IPS-18c (cell line): ENCODE measurements around the gene NR1I2.

ENCODE experiments used
- H3K4me3 ChIP-seq: 2 replicates; pipeline ENCODE4 v1.7.0; 2013; ENCODE audit warnings: low read depth, mild to moderate bottlenecking, low read length, moderate library complexity; ENCODE audit not compliant: insufficient read depth
- H3K9me3 ChIP-seq: one replicate; pipeline ENCODE4 v1.6.1; 2013; ENCODE audit warnings: mild to moderate bottlenecking, low read length, moderate library complexity; ENCODE audit not compliant: control insufficient read depth, insufficient read depth

NR1I2 gene

GRCh38 chr3:119781330-119782198 lies at the start of gene NR1I2:
Gene NR1I2, plus strand, starts transcription at chr3:119782101.
- H3K9me3 ChIP-seq, result no peaks in the 10 kb centered on the region
- no peak within 1 kb of the TSS for H3K4me3 ChIP-seq

DNA sequence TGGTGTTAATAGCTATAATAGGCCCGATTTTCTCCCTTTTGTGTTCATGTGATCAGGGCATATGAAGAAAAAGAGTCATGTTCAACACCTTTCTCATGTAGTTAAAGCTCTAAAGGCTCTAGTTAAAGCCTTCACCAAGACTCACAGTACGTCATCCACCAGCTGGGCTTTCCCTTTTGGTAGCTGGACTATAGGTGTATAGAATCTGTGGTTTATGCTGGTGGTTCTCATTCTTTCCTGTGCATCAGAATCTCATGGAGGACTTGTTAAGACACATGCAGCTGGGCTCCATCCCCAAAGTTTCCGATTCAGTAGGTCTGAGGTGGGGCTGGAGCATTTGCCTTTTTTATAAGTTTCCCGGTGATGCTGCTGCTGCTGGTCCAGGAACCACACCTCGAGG lies 48.1 kb upstream of the NR1I2 start:
- Histone ChIP-seq H3K9me3 (no peaks in the 10 kb centered on the region), H3K4me3 (no peak overlapping the region)

- no peaks in the 10 kb centered on the region for H3K9me3 ChIP-seq
- no peak overlapping the region for H3K4me3 ChIP-seq
Observed at GRCh38 chr3:119738741-119739140, 43.2 kb upstream of the NR1I2 start.

DNA sequence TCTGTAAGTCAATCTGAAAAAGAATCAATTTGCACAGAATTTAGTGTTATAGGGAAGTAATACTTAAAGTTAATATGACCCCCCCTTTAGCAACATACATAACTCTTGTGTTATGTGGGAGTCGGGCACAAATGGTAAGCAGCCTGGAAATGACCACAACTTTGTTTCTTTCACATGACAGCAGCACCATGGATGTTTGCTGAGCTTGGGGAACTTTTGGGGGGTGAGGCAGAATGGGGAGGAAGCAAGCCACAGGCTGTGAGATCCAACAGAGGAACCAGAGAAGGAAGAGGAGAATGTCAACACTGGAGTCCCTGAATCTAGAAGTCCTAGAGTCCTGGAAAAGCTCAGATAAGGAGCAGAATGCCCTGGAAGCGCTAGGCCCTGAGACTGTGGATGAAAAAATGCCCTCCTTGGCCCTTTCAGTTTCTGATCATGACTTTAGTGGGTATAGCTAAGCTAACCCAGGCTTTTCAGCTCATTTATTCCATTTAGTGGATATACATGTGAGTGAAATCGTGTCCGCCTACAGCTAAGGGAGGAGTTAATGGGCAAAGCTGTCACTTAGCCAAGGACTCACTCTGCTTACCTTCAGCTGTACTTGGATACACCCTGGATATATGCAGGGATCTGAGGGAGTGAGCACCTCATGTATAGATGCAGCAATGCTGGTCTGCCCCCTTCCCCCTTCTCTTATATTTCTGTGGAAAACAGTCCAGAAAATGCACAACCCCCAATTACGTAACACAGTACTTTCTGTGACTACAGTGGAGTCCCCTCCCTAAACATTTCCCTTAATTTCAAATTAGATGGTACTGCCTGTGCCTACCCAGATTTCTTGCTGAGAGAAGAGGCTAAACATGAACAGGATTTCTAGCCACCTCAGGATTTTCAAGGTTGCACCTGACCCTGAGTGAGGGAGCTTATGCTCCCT lies 40.0 kb upstream of the NR1I2 start:
- H3K9me3 ChIP-seq, result no peaks in the 10 kb centered on the region
- H3K4me3 ChIP-seq, result no peak overlapping the region

DNA sequence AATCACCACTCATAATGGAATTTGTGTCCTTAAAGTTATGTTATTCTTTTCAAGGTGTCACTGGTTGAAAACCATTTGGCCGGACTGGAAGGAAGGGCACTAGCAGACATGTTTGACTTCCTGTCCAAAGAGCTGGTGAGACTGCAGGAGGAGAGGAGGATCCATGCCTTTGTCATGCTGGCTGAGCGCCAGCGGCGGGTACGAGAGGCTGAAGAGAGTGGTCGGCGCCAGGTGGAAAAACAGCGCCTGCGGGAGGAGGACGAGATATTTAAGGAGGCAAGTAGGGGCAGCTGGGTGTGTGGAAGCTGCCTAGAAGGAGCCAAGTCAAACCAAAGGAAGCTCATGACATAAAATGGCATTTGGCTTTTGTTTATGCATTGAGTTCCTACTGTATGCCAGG lies 38.0 kb upstream of the NR1I2 start:
- Histone ChIP-seq H3K9me3 (no peaks in the 10 kb centered on the region), H3K4me3 (no peak overlapping the region)

- Histone ChIP-seq H3K9me3 (no peaks in the 10 kb centered on the region), H3K4me3 (no peak overlapping the region)
Observed at GRCh38 chr3:119745942-119746341, 36.0 kb upstream of the NR1I2 start.

DNA sequence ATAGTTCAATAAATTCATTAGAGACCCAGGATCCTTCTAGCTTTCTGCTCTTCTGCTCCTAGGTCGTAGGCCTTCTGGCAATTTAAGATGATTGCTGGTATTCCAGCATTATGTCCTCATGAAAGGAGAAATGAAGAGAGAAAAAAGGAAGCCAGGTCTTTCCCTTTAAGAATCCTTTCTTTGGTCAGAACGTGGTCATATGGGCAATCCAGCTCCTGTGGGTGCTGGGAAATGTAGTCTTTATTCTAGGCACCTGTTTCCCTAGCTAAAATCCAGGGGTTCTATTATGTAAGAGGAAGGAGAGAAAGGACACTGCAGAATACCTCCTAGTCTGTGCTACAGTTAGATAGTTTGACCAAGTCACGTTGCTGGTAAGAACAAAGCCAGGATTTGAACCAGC lies 35.5 kb upstream of the NR1I2 start:
- no peak overlapping the region for H3K4me3 ChIP-seq

DNA sequence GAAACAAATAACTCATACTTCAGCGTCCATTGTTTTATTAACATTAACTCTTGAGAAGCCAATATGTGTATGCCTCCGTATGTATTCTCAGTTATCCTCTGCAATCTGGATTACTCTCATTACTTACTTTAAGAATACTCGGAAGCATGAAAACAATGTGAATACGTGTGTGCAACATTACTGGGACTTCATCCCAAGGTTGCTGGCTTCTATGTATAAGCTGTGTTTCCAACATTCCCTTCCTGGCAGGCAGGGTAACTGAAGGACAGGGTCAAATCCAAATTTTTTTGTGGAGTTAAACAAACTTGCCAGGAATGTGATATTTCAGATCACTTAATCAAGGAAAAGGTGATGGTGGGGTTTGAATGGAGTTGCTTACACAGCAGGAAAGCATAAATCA lies 34.5 kb upstream of the NR1I2 start:
- Histone ChIP-seq H3K4me3 (no peak overlapping the region), H3K9me3 (no peaks in the 10 kb centered on the region)

More for the DNA sequence above, 35.5 kb upstream of the NR1I2 start:
- H3K9me3 ChIP-seq, result no peaks in the 10 kb centered on the region

- H3K4me3 ChIP-seq, result no peak overlapping the region
- H3K9me3 ChIP-seq, result no peaks in the 10 kb centered on the region
Observed at GRCh38 chr3:119748991-119749390, 32.9 kb upstream of the NR1I2 start.

GRCh38 chr3:119751423-119751822 lies 30.5 kb upstream of the NR1I2 start:
- H3K4me3 ChIP-seq, result no peak overlapping the region
- H3K9me3 ChIP-seq, result no peaks in the 10 kb centered on the region

DNA sequence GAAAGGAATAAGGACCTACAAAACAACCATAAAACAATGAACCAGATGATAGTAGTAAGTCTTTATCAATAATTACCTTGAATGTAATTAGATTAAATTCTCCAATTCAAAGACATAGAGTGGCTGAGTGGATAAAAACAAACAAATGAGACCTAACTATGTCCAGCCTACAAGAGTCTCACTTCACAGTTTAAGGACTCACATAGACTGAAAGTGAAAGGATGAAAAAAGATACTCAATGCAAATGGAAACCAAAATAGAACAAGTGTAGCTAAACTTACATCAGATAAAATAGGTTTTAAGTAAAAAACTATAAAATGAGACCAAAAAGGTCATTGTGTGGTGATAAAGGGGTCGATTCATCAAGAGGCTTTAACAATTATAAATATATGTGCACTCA lies 21.9 kb upstream of the NR1I2 start:
- H3K4me3 ChIP-seq, result no peak overlapping the region
- H3K9me3 ChIP-seq, result no peaks in the 10 kb centered on the region

DNA sequence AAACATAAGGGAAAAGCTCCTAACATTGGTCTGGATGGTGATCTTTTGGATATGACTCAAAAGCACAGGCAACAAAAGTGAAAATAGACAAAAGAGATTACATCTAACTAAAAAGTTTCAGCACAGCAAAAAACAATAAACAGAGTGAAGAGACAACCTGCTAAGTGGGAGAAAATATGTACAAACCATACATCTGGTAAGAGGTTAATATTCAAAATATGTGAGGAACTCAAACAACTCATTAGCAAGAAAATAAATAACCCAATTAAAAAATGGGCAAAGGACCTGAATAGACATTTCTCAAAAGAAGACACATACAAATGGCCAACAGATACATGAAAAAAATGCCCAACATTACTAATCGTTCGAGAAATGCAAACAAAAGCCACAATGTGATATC lies 19.0 kb upstream of the NR1I2 start:
- no peaks in the 10 kb centered on the region for H3K9me3 ChIP-seq
- H3K4me3 ChIP-seq, result no peak overlapping the region

DNA sequence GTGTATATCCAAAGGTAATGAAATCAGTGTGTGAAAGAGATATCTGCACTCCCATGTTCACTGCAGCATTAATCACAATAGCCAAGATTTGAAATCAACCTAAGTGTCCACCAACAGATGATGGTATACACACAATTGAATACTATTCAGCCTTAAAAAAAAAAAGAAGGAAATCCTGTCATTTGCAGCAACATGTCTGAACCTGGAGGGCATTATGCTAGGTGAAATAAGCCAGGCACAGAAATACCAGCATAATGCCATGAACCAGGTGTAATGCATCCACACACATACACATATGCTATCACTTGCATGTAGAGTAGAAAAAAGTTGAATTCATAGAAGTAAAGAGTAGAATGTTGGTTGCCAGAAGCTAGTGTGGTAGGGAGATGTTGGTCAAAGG lies 18.4 kb upstream of the NR1I2 start:
- H3K9me3 ChIP-seq, result no peaks in the 10 kb centered on the region
- H3K4me3 ChIP-seq, result no peak overlapping the region

- Histone ChIP-seq H3K9me3 (no peaks in the 10 kb centered on the region), H3K4me3 (no peak overlapping the region)
Observed at GRCh38 chr3:119765239-119765638, 16.7 kb upstream of the NR1I2 start.

DNA sequence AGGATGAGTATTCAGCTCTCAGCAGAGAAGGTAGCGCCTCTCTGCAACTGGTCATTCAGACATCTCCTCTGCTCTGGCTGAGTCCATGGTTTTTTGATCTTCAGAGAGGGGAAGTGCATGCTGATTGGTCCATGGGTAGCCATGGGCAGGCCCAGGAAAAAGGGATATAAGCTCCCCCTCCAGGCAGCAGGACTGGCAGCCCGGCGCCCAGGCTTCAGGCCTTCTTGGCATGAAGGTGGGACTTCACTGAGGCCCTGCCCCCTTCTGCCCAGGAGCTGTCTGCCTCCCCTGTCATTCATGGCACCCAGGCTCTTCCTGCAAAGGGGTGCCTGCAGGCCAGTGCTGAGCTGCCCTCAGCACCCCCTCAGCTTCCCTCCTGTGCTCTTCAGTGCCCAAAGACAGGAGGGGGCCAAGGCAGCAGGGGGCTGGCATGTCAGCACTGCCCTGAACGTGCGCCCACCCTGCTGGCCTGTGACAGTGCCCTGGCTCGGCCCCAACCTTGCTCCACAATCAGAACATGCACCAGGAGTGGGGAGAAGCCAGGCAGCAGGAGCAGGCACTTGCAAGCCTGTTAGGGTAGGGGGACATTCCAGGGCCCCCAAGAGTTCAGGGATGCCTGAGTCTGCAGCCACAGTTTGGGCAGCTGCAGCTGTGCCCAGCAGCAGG lies 13.8 kb upstream of the NR1I2 start:
- Histone ChIP-seq H3K9me3 (no peaks in the 10 kb centered on the region), H3K4me3 (no peak overlapping the region)

DNA sequence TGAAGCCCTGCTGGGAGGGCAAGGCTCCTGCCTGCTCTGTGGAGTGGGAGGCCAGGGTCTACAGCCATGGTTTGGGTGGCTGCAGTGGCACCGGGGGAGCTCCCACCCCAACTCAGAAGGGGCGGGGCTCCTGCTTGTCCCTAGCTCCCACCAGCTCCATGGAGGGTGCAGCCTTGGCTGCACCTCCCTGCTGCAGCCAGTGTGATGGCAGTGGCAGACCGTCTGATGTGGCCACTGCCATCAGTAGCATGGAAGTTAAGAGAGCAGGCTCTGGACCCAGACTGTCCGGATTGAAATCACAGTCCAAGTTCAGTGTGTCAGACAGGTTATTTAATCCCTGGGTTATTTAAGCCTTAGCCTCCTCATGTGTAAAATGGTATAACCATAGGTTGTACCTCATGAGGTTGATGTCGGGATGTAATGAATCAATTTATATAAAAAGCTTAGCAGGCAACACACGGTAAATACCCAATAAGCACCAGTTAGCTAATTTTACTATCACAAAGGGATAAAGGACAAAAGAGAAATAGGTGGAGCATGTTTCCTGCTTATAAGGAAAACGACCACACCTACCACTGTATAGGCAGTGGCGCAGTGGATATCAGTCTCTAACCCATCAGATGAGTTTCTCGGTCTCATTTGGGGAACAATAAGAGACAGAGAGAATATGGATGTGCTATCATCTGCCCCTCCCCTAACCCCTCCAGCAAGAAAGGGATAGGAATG lies 13.1 kb upstream of the NR1I2 start:
- Histone ChIP-seq H3K4me3 (no peak overlapping the region), H3K9me3 (no peaks in the 10 kb centered on the region)
